SH-SY5Y (cell line): ENCODE data around the gene DMD.

Source experiments
- GATA2 ChIP-seq: IDR thresholded peaks from 2 replicates; pipeline ENCODE4 v1.6.1; 2011; ENCODE audit warnings: mild to moderate bottlenecking, low read depth, low read length
- GATA3 ChIP-seq: IDR thresholded peaks from 2 replicates; pipeline ENCODE4 v1.6.1; 2011; ENCODE audit warnings: low read depth, mild to moderate bottlenecking, low read length, moderate library complexity

DNA sequence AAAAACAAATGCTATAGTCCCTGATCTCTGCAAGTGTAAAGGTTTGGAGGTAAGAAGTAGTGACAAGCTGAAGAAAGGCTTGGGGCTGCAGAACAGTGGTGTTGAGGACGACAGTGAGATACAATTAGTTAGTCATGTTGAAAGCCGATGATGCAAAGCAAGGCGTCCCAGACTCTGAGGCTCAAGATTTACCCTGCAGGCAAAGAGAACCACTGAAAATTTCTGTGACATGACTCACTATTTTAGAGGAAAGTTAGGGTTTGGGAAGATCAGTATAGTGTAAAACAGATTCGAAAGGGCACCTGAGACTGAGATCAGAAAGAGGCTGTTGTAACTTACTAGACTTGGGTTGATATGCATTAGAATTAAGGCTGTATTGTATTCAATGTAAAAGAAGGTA lies 1858.3 kb downstream of the DMD start:
- TF ChIP-seq GATA3 (no peak), GATA2 (no peak)
